ENCODE results near the gene XCL2. TPM values are rescaled to one million over a fixed set of nuclear protein-coding genes. Genes with fewer than 3 reads are reported as not detected.

Gene XCL2
- polyA plus RNA-seq, 1 of the 3 experiments (the other 2 are of a cell fraction): not detected

GRCh38 chr1:168560370-168560769 lies 16.6 kb upstream of the XCL2 start:
- Histone ChIP-seq H3K9me3 (no peaks in the 10 kb centered on the region), H2AFZ (ENCODE audit: low read depth) (no peak overlapping the region), H3K4me2 (no peak overlapping the region), H3K36me3 (replicated peaks in 1 of 2; ENCODE audit: control insufficient read depth in 1 of 2, insufficient read depth in 2 of 2, low read length in 1 of 2) (no peaks in the 10 kb centered on the region), H4K20me1 (ENCODE audit: insufficient read depth) (no peaks in the 10 kb centered on the region), H3K27me3 (ENCODE audit: insufficient read depth) (no peaks in the 10 kb centered on the region), H3K27ac (ENCODE audit: low read depth in 2 of 2, low read length in 1 of 2) (no peak overlapping the region), H3K79me2 (ENCODE audit: insufficient read depth) (no peaks in the 10 kb centered on the region), H3K9me2 (no peaks in the 10 kb centered on the region), H3K4me3 (ENCODE audit: low read depth in 2 of 2, low read length in 1 of 2) (no peak overlapping the region), H3K4me1 (ENCODE audit: control insufficient read depth in 1 of 2, insufficient read depth in 2 of 2, low read depth in 1 of 2, low read length in 1 of 2) (no peaks in the 10 kb centered on the region; a peak in 1 of 4 replicates), H3K9ac (no peak overlapping the region), H3F3A (replicated peaks; ENCODE audit: insufficient read depth) (no peaks in the 10 kb centered on the region)
- ChIA-PET POLR2A (no interaction called here), CTCF (interaction anchor here (0.9 kb wide), 1 partner anchor 22 kb away, joined by 3 read pairs; no protein-coding TSS in a partner anchor)
- DNase-seq: no peak
- no peak for TF ChIP-seq GABPA (IDR thresholded peaks at IDR 0.05; ENCODE audit: low read depth)
- no peak for TF ChIP-seq USF2 (IDR thresholded peaks at IDR 0.05; ENCODE audit: borderline replicate concordance, low read depth, low read length)
- no peak for TF ChIP-seq ZBTB33 (IDR thresholded peaks at IDR 0.05; ENCODE audit: borderline replicate concordance, low read depth)
- TF ChIP-seq RCOR1 (IDR thresholded peaks at IDR 0.05; ENCODE audit: low read length): no peak
- no peak for TF ChIP-seq EP300 (IDR thresholded peaks at IDR 0.05; ENCODE audit: borderline replicate concordance in 1 of 2, low read depth in 1 of 2, low read length in 1 of 2)
- no peak for TF ChIP-seq FOSL2 (IDR thresholded peaks at IDR 0.05; ENCODE audit: borderline replicate concordance, low read depth)
- no peak for TF ChIP-seq CTCF (IDR thresholded peaks at IDR 0.05)
- no peak for TF ChIP-seq TAF1 (IDR thresholded peaks at IDR 0.05; ENCODE audit: borderline replicate concordance, low read depth, low read length)

GRCh38 chr1:168556647-168557046 lies 12.8 kb upstream of the XCL2 start:
- Histone ChIP-seq H3K9me2 (no peaks in the 10 kb centered on the region), H3K4me2 (no peak overlapping the region), H4K20me1 (ENCODE audit: insufficient read depth) (no peaks in the 10 kb centered on the region), H3K9ac (no peak overlapping the region), H2AFZ (ENCODE audit: low read depth) (no peak overlapping the region), H3K27ac (ENCODE audit: low read depth in 2 of 2, low read length in 1 of 2) (peak overlapping the region in 1 of 2 experiments; percentile 39; a peak in 2 of 4 replicates), H3F3A (replicated peaks; ENCODE audit: insufficient read depth) (no peaks in the 10 kb centered on the region), H3K4me1 (ENCODE audit: control insufficient read depth in 1 of 2, insufficient read depth in 2 of 2, low read depth in 1 of 2, low read length in 1 of 2) (no peaks in the 10 kb centered on the region; a peak in 1 of 4 replicates), H3K4me3 (ENCODE audit: low read depth in 2 of 2, low read length in 1 of 2) (no peak overlapping the region), H3K27me3 (ENCODE audit: insufficient read depth) (no peaks in the 10 kb centered on the region), H3K9me3 (no peaks in the 10 kb centered on the region), H3K79me2 (ENCODE audit: insufficient read depth) (no peaks in the 10 kb centered on the region), H3K36me3 (replicated peaks in 1 of 2; ENCODE audit: control insufficient read depth in 1 of 2, insufficient read depth in 2 of 2, low read length in 1 of 2) (no peaks in the 10 kb centered on the region)
- DNase-seq: no peak
- ChIA-PET POLR2A (no interaction called here), CTCF (interaction anchor here (1.1 kb wide), 1 partner anchor 117 kb away, joined by 3 read pairs; no protein-coding TSS in a partner anchor)
- TF ChIP-seq USF2 (IDR thresholded peaks at IDR 0.05; ENCODE audit: borderline replicate concordance, low read depth, low read length) (no peak), IRF3 (IDR thresholded peaks at IDR 0.05; ENCODE audit: low read depth, low read length) (no peak)
